Superior temporal gyrus (tissue), 1 donor: ENCODE measurements around the gene LGR6.
A peak's percentile ranks its signal among the peaks of the same experiment; 100 is the strongest.
"Not testable (repeated sequence)": the region's sequence is repeated elsewhere in the genome, so short reads cannot be mapped to it uniquely, and the experiment has no call there.

Experiments used
- DNase-seq: peaks from one replicate; pipeline ENCODE4 v3.0.0-alpha.2; 2016; ENCODE audit errors: extremely low spot score

The LGR6 gene

GRCh38 chr1:202343652-202344349 lies 150.2 kb downstream of the LGR6 start:
- peak; percentile 85 for DNase-seq

GRCh38 chr1:202348005-202348508 lies 154.5 kb downstream of the LGR6 start:
- DNase-seq, result no peak

GRCh38 chr1:202348509-202349205 lies 155.1 kb downstream of the LGR6 start, which contains the start of gene PPP1R12B:
Gene PPP1R12B, plus strand, starts transcription at chr1:202348699. Its CDS starts 153 bp downstream, at chr1:202348852.
- DNase-seq, result peak; percentile 100

- DNase-seq, result peak; percentile 55
Measured at GRCh38 chr1:202349206-202349928, 155.8 kb downstream of the LGR6 start.

GRCh38 chr1:202351725-202352124 lies 158.1 kb downstream of the LGR6 start:
- DNase-seq, result no peak

GRCh38 chr1:202352583-202353197 lies 159.1 kb downstream of the LGR6 start:
- not testable (repeated sequence) for DNase-seq

GRCh38 chr1:202355944-202356553 lies 162.4 kb downstream of the LGR6 start:
- DNase-seq, result no peak

GRCh38 chr1:202357506-202357905 lies 163.9 kb downstream of the LGR6 start:
- DNase-seq, result no peak

- DNase-seq, result no peak
Measured at GRCh38 chr1:202361224-202361623, 167.6 kb downstream of the LGR6 start.

- no peak for DNase-seq
Measured at GRCh38 chr1:202361701-202362100, 168.1 kb downstream of the LGR6 start.

GRCh38 chr1:202362212-202362611 lies 168.6 kb downstream of the LGR6 start:
- no peak for DNase-seq

GRCh38 chr1:202365092-202365815 lies 171.7 kb downstream of the LGR6 start:
- no peak for DNase-seq

- peak; percentile 72 for DNase-seq
Measured at GRCh38 chr1:202367271-202367670, 173.7 kb downstream of the LGR6 start.
